Psoas muscle (tissue), 8 donors: ENCODE data around the gene TANC2. TPM values are rescaled to one million over a fixed set of nuclear protein-coding genes. Genes with fewer than 3 reads are reported as not detected.

ENCODE experiments used
- ATAC-seq, 4 donors: fragments of 200-7000 bp; cut with Tn5 transposase; one replicate each; pipeline ENCODE4 v1.9.1; 2020; ENCODE audit warnings: moderate library complexity in 3 of 4, mild to moderate bottlenecking in 2 of 4
- DNase-seq, 2 donors: peaks; one replicate each; pipeline ENCODE4 v3.0.0-alpha.2; 2020
- H3K27ac ChIP-seq: fragments of 200-600 bp; one replicate; pipeline ENCODE4 v1.8.0; 2022
- H3K27me3 ChIP-seq, 3 donors: fragments of 200-600 bp in 1 of 3; one replicate each; pipeline versions ENCODE4 v1.6.1 to v1.8.0; 2013 to 2022; ENCODE audit warnings: low read length in 2 of 3, mild to moderate bottlenecking in 2 of 3, moderate library complexity in 1 of 3; ENCODE audit not compliant: insufficient read depth in 3 of 3
- H3K36me3 ChIP-seq, 2 donors: fragments of 200-600 bp in 1 of 2; one replicate each; pipeline versions ENCODE4 v1.6.1 to v1.8.0; 2013 to 2022; ENCODE audit warnings: low read depth in 1 of 2, mild to moderate bottlenecking in 1 of 2, moderate library complexity in 1 of 2; ENCODE audit not compliant: insufficient read depth in 1 of 2
- H3K4me1 ChIP-seq: fragments of 200-600 bp; one replicate; pipeline ENCODE4 v1.8.0; 2022
- H3K4me3 ChIP-seq: fragments of 200-600 bp; one replicate; pipeline ENCODE4 v1.8.0; 2022; ENCODE audit warnings: mild to moderate bottlenecking
- H3K9me3 ChIP-seq: fragments of 200-600 bp; one replicate; pipeline ENCODE4 v1.8.0; 2022
- WGBS, 3 donors: extraction: QIAGEN DNeasy Blood & Tissue Kit; methylation state at CpG; one replicate each; pipeline versions ENCODE4 v1.1.6 to v1.1.7; 2013; 5-methylcytosine and 5-hydroxymethylcytosine counted together
- intact Hi-C, 2 donors: fragments of 100-400 bp; cut with DNase I; formaldehyde crosslinking; loops; one replicate each; pipeline versions ENCODE4 v1.11.0 to v1.14.2; 2022
- polyA plus RNA-seq, 3 donors: library from polyadenylated mRNA; stranded (reverse); fragments of 200-250 nt; gene quantifications; one replicate each; pipeline ENCODE4 v1.2.3, GENCODE V29; 2013
- total RNA-seq, 4 donors: library from RNA; stranded (reverse); fragmentation: NEBNext Ultra II Directional in 2 of 4; extraction: Animal tissue kit (Norgen Biotek cat#: 25700) in 2 of 4; gene quantifications; one replicate each; pipeline versions ENCODE4 v1.2.1 to v1.2.4, GENCODE V29; 2021 to 2023
- TF ChIP-seq, protein P1 (sequence below): fragments of 200-600 bp; IDR thresholded peaks from one replicate; pipeline ENCODE4 v1.8.0; 2022; ENCODE audit warnings: antibody characterized with exemption
- donor health status: healthy with polysubstance abuse.
- donor health status: DM: no; HTN: no; CAD: no; lungs with moderate emphysema.
- donor health status: Bipolar disorder and iron deficiency.
- donor health status: healthy.
- donor health status: DM: yes; HTN: yes; CAD: no.
- donor health status: DM: no; HTN: no; CAD: no.
- donor health status: DM: no; HTN: no; CAD: no.
- donor health status: DM: yes; HTN: yes; CAD: no.

Gene TANC2
- total and polyA plus RNA-seq, 7 donors, result 1.2 to 12.4 (median 6.1) TPM

DNA sequence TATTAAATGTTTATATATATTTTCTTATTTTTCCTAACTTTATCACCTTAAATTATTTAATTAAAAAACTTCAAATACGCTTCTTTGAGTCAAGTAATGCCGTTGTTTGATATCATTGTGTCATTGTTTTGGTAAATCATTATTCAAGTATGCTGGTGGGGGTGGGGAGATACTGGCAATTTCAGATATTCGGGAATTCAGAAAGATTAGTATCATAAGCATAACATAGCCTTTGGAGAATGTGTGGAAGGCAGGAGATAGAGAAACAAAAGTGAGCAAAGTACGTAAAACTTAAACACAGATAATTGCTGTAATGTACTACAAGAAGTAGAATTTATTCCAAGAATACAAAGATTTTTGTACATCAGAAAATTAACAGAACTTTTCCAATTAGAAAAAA is 49.8 kb downstream of the TANC2 start:
- intact Hi-C loops, result no loop called here
- Histone ChIP-seq H3K27ac (no peak overlapping the region), H3K27me3 (no peaks in the 10 kb centered on the region), H3K4me3 (no peak overlapping the region), H3K9me3 (no peaks in the 10 kb centered on the region), H3K36me3 (no peaks in the 10 kb centered on the region), H3K4me1 (no peaks in the 10 kb centered on the region)
- ATAC-seq, result no peak
- TF ChIP-seq, protein P1, sequence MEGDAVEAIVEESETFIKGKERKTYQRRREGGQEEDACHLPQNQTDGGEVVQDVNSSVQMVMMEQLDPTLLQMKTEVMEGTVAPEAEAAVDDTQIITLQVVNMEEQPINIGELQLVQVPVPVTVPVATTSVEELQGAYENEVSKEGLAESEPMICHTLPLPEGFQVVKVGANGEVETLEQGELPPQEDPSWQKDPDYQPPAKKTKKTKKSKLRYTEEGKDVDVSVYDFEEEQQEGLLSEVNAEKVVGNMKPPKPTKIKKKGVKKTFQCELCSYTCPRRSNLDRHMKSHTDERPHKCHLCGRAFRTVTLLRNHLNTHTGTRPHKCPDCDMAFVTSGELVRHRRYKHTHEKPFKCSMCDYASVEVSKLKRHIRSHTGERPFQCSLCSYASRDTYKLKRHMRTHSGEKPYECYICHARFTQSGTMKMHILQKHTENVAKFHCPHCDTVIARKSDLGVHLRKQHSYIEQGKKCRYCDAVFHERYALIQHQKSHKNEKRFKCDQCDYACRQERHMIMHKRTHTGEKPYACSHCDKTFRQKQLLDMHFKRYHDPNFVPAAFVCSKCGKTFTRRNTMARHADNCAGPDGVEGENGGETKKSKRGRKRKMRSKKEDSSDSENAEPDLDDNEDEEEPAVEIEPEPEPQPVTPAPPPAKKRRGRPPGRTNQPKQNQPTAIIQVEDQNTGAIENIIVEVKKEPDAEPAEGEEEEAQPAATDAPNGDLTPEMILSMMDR, result no peak
- no peak for DNase-seq
- WGBS, 3 donors, result 95% methylated on average over 4 of the region's 4 CpGs

Other genes with a start within 250 kb of the TANC2 start
- not detected for gene MARCHF10, start 157.9 kb upstream of the TANC2 start, total RNA-seq
- under 1 TPM in 1 of 3 donors, not detected in 2; 0.01 TPM for gene MARCHF10, start 157.9 kb upstream of the TANC2 start, polyA plus RNA-seq